ENCODE data around the gene ZNF285.
"Not testable (repeated sequence)": the region's sequence is repeated elsewhere in the genome, so short reads cannot be mapped to it uniquely, and the experiment has no call there.

The ZNF285 gene

GRCh38 chr19:44346556-44346955 is 54.9 kb downstream of the ZNF285 start:
- Histone ChIP-seq H3K36me3 (ENCODE audit: control insufficient read depth, insufficient read depth, low read length) (peaks cover 2% of the 10 kb centered on the region), H3K4me3 (ENCODE audit: low read length) (no peak overlapping the region), H3K27me3 (ENCODE audit: control insufficient read depth, insufficient read depth, low read length) (no peaks in the 10 kb centered on the region), H3K27ac (ENCODE audit: low read depth, low read length) (no peak overlapping the region), H3K9ac (ENCODE audit: low read length) (no peak overlapping the region), H3K4me1 (ENCODE audit: control insufficient read depth, insufficient read depth, low read length) (no peaks in the 10 kb centered on the region)

- H3K4me1 ChIP-seq (ENCODE audit: control insufficient read depth, insufficient read depth, low read length): no peaks in the 10 kb centered on the region
- no peaks in the 10 kb centered on the region for H3K27me3 ChIP-seq (ENCODE audit: control insufficient read depth, insufficient read depth, low read length)
- no peak overlapping the region for H3K4me3 ChIP-seq (ENCODE audit: low read length)
- H3K9ac ChIP-seq (ENCODE audit: low read length): no peak overlapping the region
- peaks cover 2% of the 10 kb centered on the region for H3K36me3 ChIP-seq (ENCODE audit: control insufficient read depth, insufficient read depth, low read length)
- no peak overlapping the region for H3K27ac ChIP-seq (ENCODE audit: low read depth, low read length)
Observed at GRCh38 chr19:44345959-44346358, 55.4 kb downstream of the ZNF285 start.

- Histone ChIP-seq H3K4me3 (ENCODE audit: low read length) (no peak overlapping the region), H3K27me3 (ENCODE audit: control insufficient read depth, insufficient read depth, low read length) (no peaks in the 10 kb centered on the region), H3K9ac (ENCODE audit: low read length) (no peak overlapping the region), H3K36me3 (ENCODE audit: control insufficient read depth, insufficient read depth, low read length) (peaks cover 11% of the 10 kb centered on the region), H3K27ac (ENCODE audit: low read depth, low read length) (no peak overlapping the region), H3K4me1 (ENCODE audit: control insufficient read depth, insufficient read depth, low read length) (no peaks in the 10 kb centered on the region)
Observed at GRCh38 chr19:44344255-44344654, 57.2 kb downstream of the ZNF285 start.

- Histone ChIP-seq H3K27ac (ENCODE audit: low read depth, low read length) (no peak overlapping the region), H3K36me3 (ENCODE audit: control insufficient read depth, insufficient read depth, low read length) (peaks cover 22% of the 10 kb centered on the region), H3K4me1 (ENCODE audit: control insufficient read depth, insufficient read depth, low read length) (no peaks in the 10 kb centered on the region), H3K9ac (ENCODE audit: low read length) (no peak overlapping the region), H3K4me3 (ENCODE audit: low read length) (no peak overlapping the region), H3K27me3 (ENCODE audit: control insufficient read depth, insufficient read depth, low read length) (no peaks in the 10 kb centered on the region)
Observed at GRCh38 chr19:44341794-44342193, 59.6 kb downstream of the ZNF285 start.

- not testable (repeated sequence) for H3K4me1 ChIP-seq (ENCODE audit: control insufficient read depth, insufficient read depth, low read length); H3K9ac ChIP-seq (ENCODE audit: low read length); H3K27ac ChIP-seq (ENCODE audit: low read depth, low read length); H3K4me3 ChIP-seq (ENCODE audit: low read length); H3K27me3 ChIP-seq (ENCODE audit: control insufficient read depth, insufficient read depth, low read length)
- peaks cover 48% of the 10 kb centered on the region for H3K36me3 ChIP-seq (ENCODE audit: control insufficient read depth, insufficient read depth, low read length)
Observed at GRCh38 chr19:44334639-44335038, 66.8 kb downstream of the ZNF285 start.

Measured in rectal smooth muscle tissue (tissue), 1 donor.